H9 (cell line): Measurements from ENCODE around the gene ROR1. TPM values are rescaled to one million over a fixed set of nuclear protein-coding genes. Genes with fewer than 3 reads are reported as not detected.

Experiments
- DNase-seq: peaks from one replicate; pipeline ENCODE4 v3.0.0-alpha.2; 2017
- H2AFZ ChIP-seq: one replicate; pipeline ENCODE4 v1.6.1; 2013; ENCODE audit warnings: mild to moderate bottlenecking, low read length, control low read depth, moderate library complexity
- H2AK5ac ChIP-seq: 2 replicates; pipeline ENCODE4 v1.6.1; 2013; ENCODE audit warnings: low read length, control low read depth, mixed read lengths; ENCODE audit not compliant: insufficient read length
- H2BK120ac ChIP-seq: one replicate; pipeline ENCODE4 v1.6.1; 2013; ENCODE audit warnings: low read depth, mild to moderate bottlenecking, low read length, control low read depth, inconsistent platforms; ENCODE audit not compliant: poor library complexity, severe bottlenecking
- H2BK12ac ChIP-seq: 2 replicates; pipeline ENCODE4 v1.6.1; 2013; ENCODE audit warnings: low read length, control low read depth, mixed read lengths, low read depth; ENCODE audit not compliant: insufficient read length
- H2BK15ac ChIP-seq: 2 replicates; pipeline ENCODE4 v1.6.1; 2013; ENCODE audit warnings: low read depth, low read length, control low read depth
- H2BK20ac ChIP-seq: one replicate; pipeline ENCODE4 v1.6.1; 2013; ENCODE audit warnings: low read depth, mild to moderate bottlenecking, low read length, control low read depth, inconsistent platforms; ENCODE audit not compliant: poor library complexity, severe bottlenecking
- H2BK5ac ChIP-seq: 2 replicates; pipeline ENCODE4 v1.6.1; 2013; ENCODE audit warnings: low read length, control low read depth, mixed read lengths; ENCODE audit not compliant: insufficient read length
- H3K14ac ChIP-seq: 2 replicates; pipeline ENCODE4 v1.6.1; 2013; ENCODE audit warnings: low read length, control low read depth; ENCODE audit not compliant: insufficient read depth
- H3K18ac ChIP-seq: 2 replicates; pipeline ENCODE4 v1.6.1; 2013; ENCODE audit warnings: low read depth, mild to moderate bottlenecking, mixed read lengths, low read length, control low read depth; ENCODE audit not compliant: insufficient read length
- H3K23ac ChIP-seq: 2 replicates; pipeline ENCODE4 v1.6.1; 2013; ENCODE audit warnings: low read length, control low read depth, mixed read lengths, low read depth; ENCODE audit not compliant: insufficient read length
- H3K23me2 ChIP-seq: 2 replicates; pipeline ENCODE4 v1.6.1; 2013; ENCODE audit warnings: low read depth, mild to moderate bottlenecking, mixed read lengths, low read length, control low read depth; ENCODE audit not compliant: insufficient read length, poor library complexity, severe bottlenecking
- H3K27ac ChIP-seq: 2 replicates; pipeline ENCODE4 v1.5.1; 2013; ENCODE audit warnings: low read length, control low read depth, mixed read lengths, low read depth; ENCODE audit not compliant: insufficient read length
- H3K27me3 ChIP-seq: 2 replicates; pipeline ENCODE4 v1.6.1; 2013; ENCODE audit warnings: low read length, control low read depth, inconsistent platforms; ENCODE audit not compliant: insufficient read depth
- H3K4ac ChIP-seq: 2 replicates; pipeline ENCODE4 v1.6.1; 2013; ENCODE audit warnings: low read depth, mild to moderate bottlenecking, control low read depth, inconsistent platforms, low read length, moderate library complexity
- H3K4me1 ChIP-seq: 2 replicates; pipeline ENCODE4 v1.6.1; 2013; ENCODE audit warnings: low read length, control low read depth, inconsistent platforms; ENCODE audit not compliant: insufficient read depth
- H3K4me2 ChIP-seq: 2 replicates; pipeline ENCODE4 v1.6.1; 2013; ENCODE audit warnings: low read length, control low read depth, mixed read lengths; ENCODE audit not compliant: insufficient read length, insufficient read depth
- H3K56ac ChIP-seq: 2 replicates; pipeline ENCODE4 v1.6.1; 2013; ENCODE audit warnings: low read depth, mild to moderate bottlenecking, mixed read lengths, low read length, control low read depth; ENCODE audit not compliant: insufficient read length
- H3K79me1 ChIP-seq: 2 replicates; pipeline ENCODE4 v1.6.1; 2013; ENCODE audit warnings: low read depth, mild to moderate bottlenecking, moderate library complexity, low read length, control low read depth, inconsistent platforms; ENCODE audit not compliant: insufficient read depth, poor library complexity, severe bottlenecking
- H3K79me2 ChIP-seq: 2 replicates; pipeline ENCODE4 v1.6.1; 2013; ENCODE audit warnings: low read length, control low read depth, inconsistent platforms; ENCODE audit not compliant: insufficient read depth
- H3K9ac ChIP-seq: 2 replicates; pipeline ENCODE4 v1.6.1; 2013; ENCODE audit warnings: low read length, control low read depth, mixed read lengths; ENCODE audit not compliant: insufficient read length; ENCODE audit errors: extremely low read depth
- H3K9me3 ChIP-seq: one replicate; pipeline ENCODE4 v1.6.1; 2013; ENCODE audit warnings: low read depth, low read length, inconsistent platforms; ENCODE audit not compliant: control insufficient read depth
- H3T11ph ChIP-seq: one replicate; pipeline ENCODE4 v1.6.1; 2013; ENCODE audit warnings: mild to moderate bottlenecking, low read length, control low read depth, inconsistent platforms
- H4K20me1 ChIP-seq: one replicate; pipeline ENCODE4 v1.6.1; 2013; ENCODE audit not compliant: control insufficient read depth, insufficient read length, insufficient read depth
- H4K5ac ChIP-seq: 2 replicates; pipeline ENCODE4 v1.6.1; 2013; ENCODE audit warnings: low read depth, mild to moderate bottlenecking, mixed read lengths, low read length, control low read depth; ENCODE audit not compliant: insufficient read length
- H4K8ac ChIP-seq: replicated peaks from 2 replicates; pipeline ENCODE4 v1.6.1; 2013; ENCODE audit warnings: low read length, control low read depth, mixed read lengths, low read depth; ENCODE audit not compliant: insufficient read length
- H4K91ac ChIP-seq: 2 replicates; pipeline ENCODE4 v1.6.1; 2013; ENCODE audit warnings: low read depth, mild to moderate bottlenecking, moderate library complexity, mixed read lengths, low read length, control low read depth; ENCODE audit not compliant: insufficient read length
- H3K27ac Mint-ChIP-seq, 3 experiments: 2 replicates in 2 of 3; 3 replicates in 1 of 3; pipeline ENCODE4 v1.8.0; 2020 to 2021; ENCODE audit warnings: mixed read lengths in 3 of 3, mild to moderate bottlenecking in 1 of 3, moderate library complexity in 1 of 3
- H3K27me3 Mint-ChIP-seq: 2 replicates; pipeline ENCODE4 v1.8.0; 2021; ENCODE audit warnings: low read depth, mild to moderate bottlenecking, moderate library complexity, mixed read lengths
- H3K36me3 Mint-ChIP-seq, 3 experiments: 2 replicates in 2 of 3; 3 replicates in 1 of 3; pipeline ENCODE4 v1.8.0; 2020 to 2021; ENCODE audit warnings: low read depth in 3 of 3, mixed read lengths in 3 of 3; ENCODE audit not compliant: insufficient read depth in 1 of 3
- H3K4me1 Mint-ChIP-seq, 2 experiments: 2 replicates each; pipeline ENCODE4 v1.8.0; 2020; ENCODE audit warnings: mixed read lengths in 2 of 2
- H3K4me3 Mint-ChIP-seq, 2 experiments: 2 replicates in 1 of 2; 3 replicates in 1 of 2; pipeline ENCODE4 v1.8.0; 2020 to 2021; ENCODE audit warnings: mild to moderate bottlenecking in 2 of 2, mixed read lengths in 2 of 2, moderate library complexity in 1 of 2
- H3K9me3 Mint-ChIP-seq, 2 experiments: 2 replicates in 1 of 2; 3 replicates in 1 of 2; pipeline ENCODE4 v1.8.0; 2020; ENCODE audit warnings: mild to moderate bottlenecking in 2 of 2, mixed read lengths in 2 of 2, moderate library complexity in 1 of 2
- CTCF ChIP-seq: fragments of 200-600 bp; sonication (generic); conservative IDR thresholded peaks from 3 replicates; pipeline ENCODE4 v1.8.0; 2021; ENCODE audit warnings: antibody characterized with exemption, mild to moderate bottlenecking
- WGBS: extraction: QIAGEN DNeasy Blood & Tissue Kit; methylation state at CpG from one replicate; pipeline ENCODE4 v1.1.7; 2013; ENCODE audit warnings: missing lambda C conversion rate, low lambda C conversion rate, mixed read lengths; ENCODE audit not compliant: insufficient read length; ENCODE audit errors: extremely low coverage; 5-methylcytosine and 5-hydroxymethylcytosine counted together
- total RNA-seq: library from RNA; stranded (reverse); gene quantifications from 2 replicates; pipeline ENCODE4 v1.2.1, GENCODE V29; 2021

ROR1 gene
- total RNA-seq, 1 experiment from 2014 or later = 75.9 TPM

GRCh38 chr1:63977466-63977865 lies 203.6 kb downstream of the ROR1 start:
- Histone ChIP-seq H3K9me3 (no peaks in the 10 kb centered on the region), H3K14ac (no peak overlapping the region), H3K4ac (no peak overlapping the region), H2BK12ac (no peak overlapping the region), H3K27me3 (no peaks in the 10 kb centered on the region), H3K4me1 (peaks cover 4% of the 10 kb centered on the region; the same call in 1 of the 2 replicates), H3K27ac (no peak overlapping the region), H3K56ac (no peak overlapping the region), H3K23ac (no peak overlapping the region), H2BK120ac (no peak overlapping the region), H3K18ac (no peak overlapping the region), H2AK5ac (no peak overlapping the region), H4K5ac (no peak overlapping the region), H3K23me2 (no peaks in the 10 kb centered on the region), H3K9ac (no peak overlapping the region), H3K79me2 (peaks cover 4% of the 10 kb centered on the region; the same call in 1 of the 2 replicates), H4K8ac (no peak overlapping the region), H3K4me2 (no peak overlapping the region), H2BK20ac (no peak overlapping the region), H3T11ph (no peak overlapping the region), H2AFZ (no peak overlapping the region), H2BK15ac (no peak overlapping the region), H4K91ac (no peak overlapping the region), H4K20me1 (no peaks in the 10 kb centered on the region), H2BK5ac (no peak overlapping the region), H3K79me1 (peaks cover 10% of the 10 kb centered on the region)
- DNase-seq = no peak
- no CpG with 5 or more reads among the region's 1 CpG for WGBS
- peaks cover 0 to 4% (median 0%) of the 10 kb centered on the region in 3 experiments; a peak in 1 of 7 replicates for H3K36me3 Mint-ChIP-seq
- TF ChIP-seq CTCF = no peak
- H3K4me3 Mint-ChIP-seq = no peak overlapping the region
- H3K27me3 Mint-ChIP-seq = no peaks in the 10 kb centered on the region
- H3K9me3 Mint-ChIP-seq = no peaks in the 10 kb centered on the region
- H3K27ac Mint-ChIP-seq = no peak overlapping the region
- H3K4me1 Mint-ChIP-seq = peaks cover 34 to 48% of the 10 kb centered on the region in 2 experiments
